ENCODE data around the gene PREX1. TPM values are rescaled to one million over a fixed set of nuclear protein-coding genes. Genes with fewer than 3 reads are reported as not detected.
A peak's percentile ranks its signal among the peaks of the same experiment; 100 is the strongest.
"Not testable (repeated sequence)": the region's sequence is repeated elsewhere in the genome, so short reads cannot be mapped to it uniquely, and the experiment has no call there.

The PREX1 gene
- 7.2 TPM for polyA plus RNA-seq (2013, experiment 1 of 2; ENCODE audit: insufficient read length)
- polyA plus RNA-seq (2013, experiment 2 of 2; ENCODE audit: insufficient read length): 3.9 TPM

DNA sequence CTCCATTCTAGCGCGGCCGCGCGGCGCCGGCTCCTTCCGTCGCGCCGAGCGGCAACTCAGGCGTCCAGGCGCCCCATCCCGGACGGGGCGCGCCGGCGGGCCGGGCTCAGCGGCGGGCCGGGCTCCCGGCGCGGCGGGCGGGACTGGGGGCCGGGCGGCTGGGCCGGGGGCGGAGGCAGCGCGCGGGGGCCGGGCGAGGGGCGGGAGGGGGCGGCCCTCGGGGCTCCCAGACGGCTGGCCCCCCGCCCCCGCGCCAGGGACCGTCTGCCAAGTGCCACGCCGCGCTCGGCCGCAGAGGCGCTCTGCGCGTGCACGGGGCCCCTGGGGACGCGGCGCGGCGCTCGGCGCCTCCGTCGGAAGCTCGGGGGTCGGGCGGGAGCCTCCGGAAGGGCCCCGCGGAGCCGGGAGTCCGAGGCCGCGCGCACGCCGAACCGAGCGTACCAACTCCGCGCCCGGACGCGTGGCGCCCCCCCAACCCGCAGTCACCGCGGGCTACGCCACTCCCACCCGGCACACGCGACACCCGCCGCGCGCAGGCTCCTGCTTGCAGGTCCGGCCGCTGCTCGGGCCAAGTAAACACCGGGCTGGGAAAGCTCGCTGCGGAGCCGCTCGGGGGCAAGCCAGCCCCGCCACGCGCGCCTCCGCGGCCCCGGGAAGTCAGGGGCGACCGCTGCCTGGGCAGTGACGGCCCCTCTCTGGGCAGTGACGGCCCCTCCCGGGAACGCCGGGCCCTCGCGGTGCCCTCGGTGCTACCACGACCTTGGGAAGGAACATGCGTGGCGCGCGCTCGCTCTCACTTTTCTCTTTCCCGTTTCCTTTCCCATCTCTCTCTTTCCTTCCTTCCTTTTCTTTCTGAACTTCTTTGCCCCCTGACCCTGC lies at the start of gene PREX1:
PREX1 (minus strand) TSS at position 145 of the 879 bp plus-strand sequence; CDS start at position 6, 139 bp downstream.
- peak; percentile 84 for DNase-seq

GRCh38 chr20:48877304-48877703 lies 49.5 kb upstream of the PREX1 start:
- no peak for DNase-seq

DNA sequence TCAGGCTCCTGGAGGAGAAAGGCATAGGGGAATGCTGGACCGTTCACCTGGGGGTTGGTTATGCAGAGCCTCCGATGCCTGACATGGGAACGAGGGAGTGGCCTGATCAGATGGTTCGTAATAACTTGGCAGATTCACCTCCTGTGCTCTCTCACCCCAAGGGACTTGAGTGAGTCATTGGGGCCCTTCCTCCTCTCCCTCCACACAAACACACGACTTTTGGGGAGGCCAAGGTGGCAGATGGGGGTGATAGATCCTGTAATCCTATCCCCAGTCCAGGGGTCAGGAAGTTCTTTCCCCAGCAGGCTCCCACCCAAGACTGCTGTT lies 48.1 kb upstream of the PREX1 start:
- DNase-seq: peak; percentile 35

DNA sequence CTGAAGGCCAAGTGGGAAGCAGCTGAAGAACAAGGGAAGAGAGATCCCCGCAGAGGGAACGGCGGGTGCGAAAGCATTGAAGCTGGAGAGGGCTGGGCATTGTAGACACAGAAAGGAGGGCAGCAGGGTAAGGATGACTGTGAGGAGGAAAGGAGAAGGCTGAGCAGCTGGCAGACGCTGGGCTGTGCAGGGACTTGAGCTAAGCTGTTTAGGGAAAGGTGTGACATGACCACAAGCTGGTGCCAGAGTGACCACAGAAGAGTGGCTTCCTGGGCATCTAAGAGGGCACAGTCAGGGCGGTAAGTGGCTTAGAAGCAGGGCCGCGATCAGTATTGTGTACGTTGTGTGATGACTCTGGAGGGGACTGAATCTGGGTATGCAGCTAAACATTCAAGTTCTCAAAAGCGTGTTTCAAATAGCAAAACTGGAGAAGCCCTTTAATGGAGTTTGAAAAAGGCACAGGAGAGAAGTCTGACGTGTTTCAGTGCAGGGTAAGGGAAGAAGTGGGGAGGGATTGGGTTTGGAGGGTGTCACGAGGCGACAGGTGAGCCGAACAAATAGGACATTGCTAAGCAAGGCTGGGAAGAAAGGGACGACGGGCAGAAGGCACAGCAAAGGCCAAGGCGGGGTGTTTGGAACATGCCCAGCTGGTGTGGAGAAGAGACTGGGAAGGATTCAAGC lies 47.6 kb upstream of the PREX1 start:
- DNase-seq: no peak

GRCh38 chr20:48869442-48869841 lies 41.6 kb upstream of the PREX1 start:
- DNase-seq: not testable (repeated sequence)

DNA sequence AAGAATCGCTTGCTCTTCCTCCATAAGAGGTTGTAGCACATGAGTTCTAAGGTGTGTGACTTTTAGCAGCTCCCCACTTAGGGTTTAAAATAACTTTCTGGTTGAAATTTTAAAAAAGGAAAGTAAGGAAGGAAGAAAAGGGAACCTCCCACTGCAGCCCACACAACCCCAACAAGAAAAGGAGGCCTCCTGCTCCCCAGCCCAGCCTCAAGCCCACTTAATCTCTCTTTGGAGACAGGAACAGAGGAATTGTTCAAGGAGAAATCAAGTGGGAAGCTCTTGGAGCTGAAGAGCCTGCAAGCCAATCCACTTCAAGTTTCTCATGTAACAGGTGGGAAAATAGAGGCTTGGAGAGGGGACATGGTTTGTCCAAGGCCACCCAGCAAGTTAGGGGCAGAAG lies 39.1 kb upstream of the PREX1 start:
- no peak for DNase-seq

DNA sequence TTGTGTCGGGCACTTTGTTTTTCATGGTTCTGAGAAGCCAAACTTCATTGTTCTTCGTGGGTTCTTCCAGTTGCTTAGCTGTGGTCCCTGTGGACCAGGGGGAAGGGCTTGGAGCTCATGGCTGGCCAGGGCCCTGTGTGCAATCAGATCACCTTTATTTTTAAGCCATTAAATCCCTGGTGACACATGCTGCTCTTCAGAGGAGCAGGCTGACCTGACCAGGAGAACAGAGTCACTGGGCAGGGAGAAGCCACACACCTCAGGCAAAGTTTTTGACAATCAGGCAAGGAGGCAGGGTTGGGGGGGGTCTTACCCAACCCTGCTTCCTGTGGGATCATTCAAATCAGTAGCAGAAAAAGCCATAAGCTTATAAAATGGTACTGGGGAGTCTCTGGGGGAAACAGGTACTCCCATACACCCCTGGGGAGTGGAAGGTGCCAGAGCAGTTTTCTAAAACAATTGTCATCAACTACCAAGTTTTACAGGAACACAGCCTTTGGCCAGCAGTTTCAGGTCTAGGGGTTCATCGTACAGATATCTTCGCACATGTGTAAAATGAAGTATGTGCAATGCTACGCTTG lies 37.0 kb upstream of the PREX1 start:
- no peak for DNase-seq

DNA sequence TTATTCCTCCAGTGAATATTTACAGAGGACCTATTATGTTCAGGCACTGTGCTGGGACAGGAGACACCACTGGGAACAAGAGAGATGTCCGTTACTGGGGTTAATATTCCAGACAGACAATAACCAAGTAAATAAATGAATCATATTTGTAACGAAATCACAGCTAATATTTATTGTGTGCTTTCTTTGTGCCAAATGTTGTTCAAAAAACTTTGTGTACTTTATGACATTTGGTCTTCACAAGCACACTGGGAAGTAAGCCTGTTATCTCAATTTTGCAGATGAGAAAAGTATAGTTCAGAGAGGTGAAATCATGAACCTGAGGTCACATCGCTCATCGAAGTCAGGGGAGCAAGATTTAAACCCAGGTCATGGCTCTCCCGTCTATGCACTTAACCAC lies 36.5 kb upstream of the PREX1 start:
- no peak for DNase-seq

- no peak for DNase-seq
Measured at GRCh38 chr20:48862279-48862678, 34.5 kb upstream of the PREX1 start.

GRCh38 chr20:48861444-48861843 lies 33.6 kb upstream of the PREX1 start:
- DNase-seq: no peak

DNA sequence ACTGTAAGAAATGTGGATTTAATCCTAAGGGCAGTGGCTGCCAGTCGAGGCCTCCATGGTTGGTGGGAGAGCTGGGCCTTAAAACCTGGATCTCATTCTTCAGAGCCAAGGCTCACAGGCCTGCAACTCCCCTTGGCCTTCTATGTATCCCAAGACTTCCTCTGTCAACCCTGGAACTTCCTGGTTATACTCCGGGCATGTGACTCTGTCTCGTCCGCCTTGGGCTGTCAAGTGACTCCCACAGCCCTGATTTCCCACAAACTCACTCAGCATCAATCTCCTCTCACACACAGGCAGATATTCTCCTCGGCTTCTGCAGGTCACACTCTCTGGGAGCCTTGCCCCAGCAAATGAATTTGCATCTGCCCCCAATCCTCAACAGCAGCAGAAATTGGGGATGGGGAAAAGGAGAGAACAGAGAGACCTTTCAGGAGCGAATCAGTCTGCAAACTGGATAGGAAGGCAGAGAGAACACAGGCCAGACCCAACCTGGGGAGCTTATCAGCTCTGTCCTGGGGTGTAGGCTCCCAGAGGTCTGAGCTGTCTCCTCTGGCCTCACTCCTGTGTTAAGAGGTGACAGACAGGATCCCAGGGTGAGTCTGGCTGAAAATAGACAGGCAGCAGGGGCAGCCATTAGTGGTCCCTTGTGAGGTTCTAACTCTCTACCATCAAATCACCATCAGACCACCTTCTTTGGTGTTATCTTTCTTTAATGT lies 30.4 kb upstream of the PREX1 start:
- DNase-seq: no peak

DNA sequence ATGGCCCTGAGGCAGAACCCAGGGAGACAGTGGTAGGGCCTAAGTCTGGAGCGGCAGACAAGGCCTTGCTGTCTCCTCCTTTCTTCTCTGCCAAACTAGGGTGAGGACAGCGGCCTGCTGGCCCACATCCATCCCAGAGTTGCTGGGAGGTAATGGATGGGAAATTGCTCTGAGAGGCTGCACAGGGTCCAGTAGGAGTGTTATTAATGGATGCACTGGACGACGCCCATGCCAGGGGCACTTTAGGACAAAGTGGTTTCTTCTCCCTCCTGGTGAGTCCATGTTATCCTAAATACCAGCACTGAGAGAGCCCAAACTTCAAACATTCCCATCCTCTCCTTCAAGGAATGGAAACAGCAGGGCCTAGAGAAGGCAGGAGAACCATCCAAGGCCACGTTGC lies 28.3 kb upstream of the PREX1 start:
- no peak for DNase-seq

GRCh38 chr20:48855046-48855445 lies 27.2 kb upstream of the PREX1 start:
- no peak for DNase-seq

- DNase-seq: no peak
Measured at GRCh38 chr20:48852609-48853008, 24.8 kb upstream of the PREX1 start.

DNA sequence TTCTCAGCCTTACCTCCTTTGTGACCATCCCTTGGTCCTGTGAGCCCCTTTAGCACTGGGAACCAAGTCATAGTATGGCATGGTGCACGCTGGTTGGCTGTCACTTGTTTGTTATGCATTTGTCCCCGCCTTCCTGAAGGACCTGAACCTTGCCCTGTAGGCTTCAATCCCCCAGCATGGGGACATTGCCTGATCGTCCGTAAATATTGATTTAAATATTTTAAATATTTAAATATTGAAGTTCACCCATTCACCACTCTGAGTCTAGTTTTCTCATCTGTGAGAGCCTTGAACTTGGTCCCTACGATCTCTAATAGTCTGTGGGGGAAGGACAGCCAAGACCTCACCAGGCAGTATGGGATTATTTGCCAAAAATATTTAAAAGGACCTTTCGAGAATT lies 23.8 kb upstream of the PREX1 start:
- no peak for DNase-seq

GRCh38 chr20:48850977-48851299 lies 23.1 kb upstream of the PREX1 start:
- DNase-seq: no peak

- DNase-seq: no peak
Measured at GRCh38 chr20:48850257-48850976, 22.6 kb upstream of the PREX1 start.

GRCh38 chr20:48849779-48850178 lies 22.0 kb upstream of the PREX1 start:
- no peak for DNase-seq

DNA sequence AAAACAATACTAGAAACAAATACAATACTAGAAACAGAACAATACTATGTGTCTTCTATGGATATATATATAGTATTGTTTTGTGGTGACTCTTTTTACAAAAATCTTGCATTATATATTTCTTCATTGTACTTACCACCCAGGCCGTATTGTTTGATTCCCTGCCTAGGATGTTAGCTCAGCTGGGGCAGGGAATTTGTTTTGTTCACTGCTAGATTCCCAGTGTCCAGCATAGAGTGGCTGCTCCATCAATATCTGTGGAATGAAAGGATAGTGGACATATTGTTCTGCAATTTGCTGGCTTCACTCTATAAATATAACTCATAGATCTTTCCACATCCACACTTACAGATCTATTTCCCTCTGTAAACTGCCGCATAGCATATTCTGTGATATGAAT lies 21.5 kb upstream of the PREX1 start:
- no peak for DNase-seq

GRCh38 chr20:48847498-48848205 lies 19.9 kb upstream of the PREX1 start:
- no peak for DNase-seq

Data from fibroblast of skin of back (primary cell).